Measurements from ENCODE around the gene CCDC32.
A peak's percentile ranks its signal among the peaks of the same experiment; 100 is the strongest.

CCDC32 gene

GRCh38 chr15:40511472-40512133 lies 53.2 kb downstream of the CCDC32 start:
- peak; percentile 12 for DNase-seq

- DNase-seq, result no peak
Observed at GRCh38 chr15:40511093-40511471, 53.8 kb downstream of the CCDC32 start.

DNA sequence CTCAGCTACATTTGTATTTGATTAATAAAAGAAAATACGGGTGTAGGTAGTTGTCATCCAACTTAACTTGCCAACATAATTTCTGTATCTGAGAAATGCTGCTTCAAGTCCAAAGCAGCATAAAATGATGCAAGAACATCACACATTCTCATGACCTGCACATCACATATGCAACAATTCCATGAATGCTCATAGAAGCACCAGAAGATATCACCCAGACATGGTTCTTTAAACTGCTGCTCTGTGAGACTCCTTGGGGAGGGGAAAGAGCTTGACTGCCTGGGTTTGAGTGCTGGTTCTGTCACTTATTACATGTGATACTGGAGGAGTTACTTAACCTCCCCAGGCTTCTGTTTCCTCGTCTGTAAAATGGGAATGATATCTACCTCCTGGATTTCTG lies 54.6 kb downstream of the CCDC32 start:
- DNase-seq, result no peak

- no peak for DNase-seq
Observed at GRCh38 chr15:40508216-40508615, 56.6 kb downstream of the CCDC32 start.

DNA sequence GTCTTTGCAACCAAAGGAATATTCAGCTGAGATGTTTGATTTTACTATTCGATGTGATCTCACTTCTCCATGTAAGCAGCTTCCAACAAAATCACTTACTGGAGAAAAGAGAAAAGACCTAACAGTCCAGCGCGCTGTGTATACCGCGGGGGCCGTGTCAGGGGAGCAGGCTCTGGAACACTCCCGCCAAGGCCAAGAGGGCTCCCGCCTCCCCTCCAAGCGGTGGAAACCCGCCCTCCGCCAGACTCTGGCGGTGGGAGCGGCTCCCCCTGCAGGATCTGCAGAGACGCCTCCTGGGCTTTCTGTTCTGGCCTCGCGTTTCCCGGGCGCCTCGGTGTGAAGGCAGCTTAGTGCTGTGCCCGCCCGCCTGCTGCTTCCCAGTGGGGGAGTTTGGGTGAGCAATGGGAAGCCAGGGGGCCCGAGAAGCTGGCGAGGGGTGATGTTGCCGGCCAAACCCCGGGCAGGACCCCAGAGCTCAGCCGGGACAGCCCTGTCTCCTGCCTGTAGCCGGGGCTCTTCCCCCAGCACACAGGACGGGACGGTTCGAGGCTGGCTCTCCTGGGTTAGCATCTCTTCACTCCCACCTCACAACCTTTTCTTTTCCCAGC lies 57.8 kb downstream of the CCDC32 start:
- peak; percentile 78 for DNase-seq
